Lung (tissue), 12 donors: ENCODE measurements around the gene SEC14L6. TPM values are rescaled to one million over a fixed set of nuclear protein-coding genes. Genes with fewer than 3 reads are reported as not detected.

Source experiments
- ATAC-seq: fragments of 200-7000 bp; cut with Tn5 transposase; one replicate; pipeline ENCODE4 v1.9.1; 2020; ENCODE audit warnings: moderate number of reproducible peaks; ENCODE audit not compliant: insufficient read depth, low FRiP score
- DNase-seq, 3 donors: peaks; one replicate each; pipeline ENCODE4 v3.0.0-alpha.2; 2013 to 2017
- H3K27ac ChIP-seq, 2 donors: one replicate each; pipeline ENCODE4 v1.5.1; 2013; ENCODE audit warnings: mild to moderate bottlenecking in 2 of 2, moderate library complexity in 2 of 2, control low read depth in 1 of 2, inconsistent platforms in 1 of 2, low read depth in 1 of 2, low read length in 1 of 2
- H3K27me3 ChIP-seq, 3 donors: one replicate each; pipeline ENCODE4 v1.5.1; 2013; ENCODE audit warnings: low read length in 2 of 3; ENCODE audit not compliant: control insufficient read depth in 3 of 3, insufficient read depth in 3 of 3
- H3K36me3 ChIP-seq, 4 donors: one replicate each; pipeline ENCODE4 v1.5.1; 2013; ENCODE audit warnings: low read length in 4 of 4, mild to moderate bottlenecking in 1 of 4, moderate library complexity in 1 of 4; ENCODE audit not compliant: control insufficient read depth in 4 of 4, insufficient read depth in 4 of 4
- H3K4me1 ChIP-seq, 5 donors: one replicate each; pipeline ENCODE4 v1.5.1; 2013; ENCODE audit warnings: low read length in 5 of 5, mild to moderate bottlenecking in 2 of 5, moderate library complexity in 1 of 5; ENCODE audit not compliant: control insufficient read depth in 5 of 5, insufficient read depth in 5 of 5
- H3K4me3 ChIP-seq: one replicate; pipeline ENCODE4 v1.5.1; 2013; ENCODE audit warnings: mild to moderate bottlenecking, control low read depth, moderate library complexity
- H3K9ac ChIP-seq, 2 donors: one replicate each; pipeline ENCODE4 v1.5.1; 2013; ENCODE audit warnings: low read length in 2 of 2, control low read depth in 1 of 2; ENCODE audit not compliant: insufficient read depth in 1 of 2
- H3K9me3 ChIP-seq, 4 donors: one replicate each; pipeline ENCODE4 v1.5.1; 2013; ENCODE audit warnings: low read length in 3 of 4, mild to moderate bottlenecking in 1 of 4, moderate library complexity in 1 of 4; ENCODE audit not compliant: control insufficient read depth in 4 of 4, insufficient read depth in 3 of 4
- WGBS, 2 donors: extraction: QIAGEN DNeasy Blood & Tissue Kit; methylation state at CpG; one replicate each; pipeline ENCODE4 v1.1.7; 2013; 5-methylcytosine and 5-hydroxymethylcytosine counted together
- polyA plus RNA-seq, 2 donors: library from polyadenylated mRNA; stranded (reverse); fragments of 200-250 nt; gene quantifications; one replicate each; pipeline ENCODE4 v1.2.1, GENCODE V29; 2013
- total RNA-seq, 2 donors: library from RNA; depleted of rRNA in 1 of 2; stranded (reverse); fragments of >200 nt in 1 of 2; gene quantifications; one replicate each; pipeline ENCODE4 v1.2.1, GENCODE V29; 2014 to 2021
- TF ChIP-seq, protein P1 (sequence below): IDR thresholded peaks from 2 replicates; pipeline ENCODE4 v1.5.1; 2012; ENCODE audit warnings: mild to moderate bottlenecking; ENCODE audit errors: control extremely low read depth, extremely low read depth
- donor health status: control.
- donor health status: control.
- donor health status: Bipolar disorder and iron deficiency.
- donor health status: healthy.
- donor health status: DM: yes; HTN: yes; CAD: no.

Gene SEC14L6
- total and polyA plus RNA-seq, 4 donors, result 0.61 to 12.4 (median 3.6) TPM

DNA sequence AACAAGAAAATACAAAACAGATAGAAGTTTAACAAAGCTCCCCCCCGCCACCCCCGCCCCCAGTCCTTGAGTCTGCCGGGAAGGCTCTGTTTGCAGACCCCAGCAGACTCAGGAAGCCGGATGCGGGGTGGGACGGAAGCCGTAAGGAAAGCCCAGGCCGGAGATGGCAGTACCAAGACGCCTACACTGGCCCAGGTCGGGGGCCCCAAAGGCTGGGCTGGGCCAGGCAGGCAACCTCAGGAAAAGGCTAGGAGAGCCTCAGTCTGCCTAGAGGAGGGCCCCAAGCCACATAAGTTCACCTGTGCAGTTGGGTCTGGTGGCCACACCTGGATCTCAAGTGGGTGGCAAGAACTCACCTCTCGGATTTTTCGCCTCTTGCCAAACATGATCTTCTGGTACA, 31.9 kb upstream of the SEC14L6 start:
- WGBS, 2 donors, result 91 to 92% methylated on average over 12 of the region's 12 CpGs
- peaks cover 28 to 75% (median 44%) of the 10 kb centered on the region in 4 donors for H3K36me3 ChIP-seq

GRCh38 chr22:30575859-30576258, 29.3 kb upstream of the SEC14L6 start:
- Histone ChIP-seq H3K27ac (no peak overlapping the region), H3K9me3 (no peaks in the 10 kb centered on the region), H3K4me1 (peaks cover 0 to 11% (median 3%) of the 10 kb centered on the region in 5 donors), H3K4me3 (no peak overlapping the region), H3K27me3 (no peaks in the 10 kb centered on the region), H3K36me3 (peaks cover 22 to 49% (median 34%) of the 10 kb centered on the region in 4 donors), H3K9ac (no peak overlapping the region)
- ATAC-seq (no peak), DNase-seq (no peak)
- TF ChIP-seq, protein P1, sequence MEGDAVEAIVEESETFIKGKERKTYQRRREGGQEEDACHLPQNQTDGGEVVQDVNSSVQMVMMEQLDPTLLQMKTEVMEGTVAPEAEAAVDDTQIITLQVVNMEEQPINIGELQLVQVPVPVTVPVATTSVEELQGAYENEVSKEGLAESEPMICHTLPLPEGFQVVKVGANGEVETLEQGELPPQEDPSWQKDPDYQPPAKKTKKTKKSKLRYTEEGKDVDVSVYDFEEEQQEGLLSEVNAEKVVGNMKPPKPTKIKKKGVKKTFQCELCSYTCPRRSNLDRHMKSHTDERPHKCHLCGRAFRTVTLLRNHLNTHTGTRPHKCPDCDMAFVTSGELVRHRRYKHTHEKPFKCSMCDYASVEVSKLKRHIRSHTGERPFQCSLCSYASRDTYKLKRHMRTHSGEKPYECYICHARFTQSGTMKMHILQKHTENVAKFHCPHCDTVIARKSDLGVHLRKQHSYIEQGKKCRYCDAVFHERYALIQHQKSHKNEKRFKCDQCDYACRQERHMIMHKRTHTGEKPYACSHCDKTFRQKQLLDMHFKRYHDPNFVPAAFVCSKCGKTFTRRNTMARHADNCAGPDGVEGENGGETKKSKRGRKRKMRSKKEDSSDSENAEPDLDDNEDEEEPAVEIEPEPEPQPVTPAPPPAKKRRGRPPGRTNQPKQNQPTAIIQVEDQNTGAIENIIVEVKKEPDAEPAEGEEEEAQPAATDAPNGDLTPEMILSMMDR, result no peak
- WGBS, 2 donors, result 78% methylated on average over 15 of the region's 15 CpGs

More for the DNA sequence above, 31.9 kb upstream of the SEC14L6 start:
- Histone ChIP-seq H3K4me3 (no peak overlapping the region), H3K4me1 (peaks cover 0 to 11% (median 2%) of the 10 kb centered on the region in 5 donors), H3K27ac (no peak overlapping the region), H3K9ac (no peak overlapping the region), H3K9me3 (peaks cover 0 to 4% (median 0%) of the 10 kb centered on the region in 4 donors), H3K27me3 (no peaks in the 10 kb centered on the region)
- TF ChIP-seq, protein P1, result no peak
- DNase-seq, result no peak
- ATAC-seq, result no peak

- TF ChIP-seq, protein P1, result no peak
- WGBS, 2 donors, result 72 to 75% methylated on average over 12 of the region's 12 CpGs
- Histone ChIP-seq H3K4me1 (peaks cover 0 to 11% (median 3%) of the 10 kb centered on the region in 5 donors), H3K27me3 (no peaks in the 10 kb centered on the region), H3K9me3 (no peaks in the 10 kb centered on the region), H3K27ac (no peak overlapping the region), H3K4me3 (no peak overlapping the region), H3K36me3 (peaks cover 16 to 41% (median 30%) of the 10 kb centered on the region in 4 donors), H3K9ac (no peak overlapping the region)
- peak; percentile 39 to 53 (median 44) for DNase-seq
- no peak for ATAC-seq
Observed at GRCh38 chr22:30574997-30575671, 28.6 kb upstream of the SEC14L6 start.
